OCI-LY3 (cell line): ENCODE data around the gene TYW1B.
"Not testable (repeated sequence)": the region's sequence is repeated elsewhere in the genome, so short reads cannot be mapped to it uniquely, and the experiment has no call there.

Experiments used
- EZH2phosphoT487 ChIP-seq: fragments of 200-600 bp; shearing (Covaris generic); IDR thresholded peaks from 2 replicates; pipeline ENCODE4 v1.6.1; 2018; ENCODE audit warnings: antibody characterized with exemption, mixed run types, low read depth
- TF ChIP-seq, protein P1 (sequence below): fragments of 200-600, 300-600 bp; sonication (generic); IDR thresholded peaks from 2 replicates; pipeline ENCODE4 v1.5.1; 2014; ENCODE audit warnings: antibody characterized with exemption, low read length, low read depth

DNA sequence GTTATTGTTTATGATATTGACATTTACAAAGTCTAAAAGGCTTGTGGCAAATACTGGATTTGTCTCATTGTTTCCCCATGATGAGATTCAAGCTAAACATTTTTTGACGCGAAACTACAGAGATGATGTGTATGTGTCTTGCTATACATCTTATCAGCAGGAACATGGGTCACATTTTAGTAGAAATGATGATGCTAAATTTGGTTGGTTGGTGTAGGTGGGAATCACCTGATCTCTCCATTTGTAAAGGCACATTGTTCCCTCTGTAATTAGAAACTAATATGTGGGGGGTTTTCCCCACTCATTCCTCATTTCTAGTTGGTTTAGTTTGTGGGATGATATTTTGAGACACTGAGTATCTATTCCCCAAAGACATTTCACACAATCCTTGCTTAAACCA is 32.6 kb downstream of the TYW1B start:
- TF ChIP-seq, protein P1, sequence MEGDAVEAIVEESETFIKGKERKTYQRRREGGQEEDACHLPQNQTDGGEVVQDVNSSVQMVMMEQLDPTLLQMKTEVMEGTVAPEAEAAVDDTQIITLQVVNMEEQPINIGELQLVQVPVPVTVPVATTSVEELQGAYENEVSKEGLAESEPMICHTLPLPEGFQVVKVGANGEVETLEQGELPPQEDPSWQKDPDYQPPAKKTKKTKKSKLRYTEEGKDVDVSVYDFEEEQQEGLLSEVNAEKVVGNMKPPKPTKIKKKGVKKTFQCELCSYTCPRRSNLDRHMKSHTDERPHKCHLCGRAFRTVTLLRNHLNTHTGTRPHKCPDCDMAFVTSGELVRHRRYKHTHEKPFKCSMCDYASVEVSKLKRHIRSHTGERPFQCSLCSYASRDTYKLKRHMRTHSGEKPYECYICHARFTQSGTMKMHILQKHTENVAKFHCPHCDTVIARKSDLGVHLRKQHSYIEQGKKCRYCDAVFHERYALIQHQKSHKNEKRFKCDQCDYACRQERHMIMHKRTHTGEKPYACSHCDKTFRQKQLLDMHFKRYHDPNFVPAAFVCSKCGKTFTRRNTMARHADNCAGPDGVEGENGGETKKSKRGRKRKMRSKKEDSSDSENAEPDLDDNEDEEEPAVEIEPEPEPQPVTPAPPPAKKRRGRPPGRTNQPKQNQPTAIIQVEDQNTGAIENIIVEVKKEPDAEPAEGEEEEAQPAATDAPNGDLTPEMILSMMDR, result not testable (repeated sequence)
- TF ChIP-seq EZH2phosphoT487, result not testable (repeated sequence)
